ENCODE data around the gene KIF1A.

KIF1A gene

GRCh38 chr2:240795916-240796510, 24.0 kb downstream of the KIF1A start:
- Histone ChIP-seq H3K4me3 (ENCODE audit: low read depth, low read length) (no peak overlapping the region), H3K27me3 (ENCODE audit: insufficient read depth, low read length) (peaks cover 43% of the 10 kb centered on the region), H3K79me2 (ENCODE audit: control insufficient read depth, insufficient read depth, low read length, unreplicated experiment) (no peaks in the 10 kb centered on the region), H3K4me1 (ENCODE audit: control insufficient read depth, insufficient read depth, low read length, unreplicated experiment) (no peaks in the 10 kb centered on the region), H3K27ac (ENCODE audit: low read depth, low read length) (no peak overlapping the region), H2AFZ (ENCODE audit: low read length, unreplicated experiment) (no peak overlapping the region), H3K36me3 (ENCODE audit: insufficient read depth, low read length) (no peaks in the 10 kb centered on the region)

GRCh38 chr2:240795454-240795853, 24.6 kb downstream of the KIF1A start:
- H3K27me3 ChIP-seq (ENCODE audit: insufficient read depth, low read length): peaks cover 38% of the 10 kb centered on the region
- H3K4me3 ChIP-seq (ENCODE audit: low read depth, low read length): no peak overlapping the region
- H2AFZ ChIP-seq (ENCODE audit: low read length, unreplicated experiment): no peak overlapping the region
- H3K79me2 ChIP-seq (ENCODE audit: control insufficient read depth, insufficient read depth, low read length, unreplicated experiment): no peaks in the 10 kb centered on the region
- no peaks in the 10 kb centered on the region for H3K36me3 ChIP-seq (ENCODE audit: insufficient read depth, low read length)
- H3K4me1 ChIP-seq (ENCODE audit: control insufficient read depth, insufficient read depth, low read length, unreplicated experiment): no peaks in the 10 kb centered on the region
- no peak overlapping the region for H3K27ac ChIP-seq (ENCODE audit: low read depth, low read length)

GRCh38 chr2:240794178-240794721, 25.8 kb downstream of the KIF1A start:
- H3K27me3 ChIP-seq (ENCODE audit: insufficient read depth, low read length): peaks cover 26% of the 10 kb centered on the region
- no peaks in the 10 kb centered on the region for H3K79me2 ChIP-seq (ENCODE audit: control insufficient read depth, insufficient read depth, low read length, unreplicated experiment)
- no peak overlapping the region for H3K27ac ChIP-seq (ENCODE audit: low read depth, low read length)
- H3K4me3 ChIP-seq (ENCODE audit: low read depth, low read length): no peak overlapping the region
- H3K36me3 ChIP-seq (ENCODE audit: insufficient read depth, low read length): no peaks in the 10 kb centered on the region
- no peaks in the 10 kb centered on the region for H3K4me1 ChIP-seq (ENCODE audit: control insufficient read depth, insufficient read depth, low read length, unreplicated experiment)
- H2AFZ ChIP-seq (ENCODE audit: low read length, unreplicated experiment): no peak overlapping the region

GRCh38 chr2:240793313-240794177, 26.5 kb downstream of the KIF1A start:
- H3K4me3 ChIP-seq (ENCODE audit: low read depth, low read length): no peak overlapping the region
- H3K27me3 ChIP-seq (ENCODE audit: insufficient read depth, low read length): peaks cover 19% of the 10 kb centered on the region
- no peak overlapping the region for H3K27ac ChIP-seq (ENCODE audit: low read depth, low read length)
- H3K4me1 ChIP-seq (ENCODE audit: control insufficient read depth, insufficient read depth, low read length, unreplicated experiment): no peaks in the 10 kb centered on the region
- no peaks in the 10 kb centered on the region for H3K36me3 ChIP-seq (ENCODE audit: insufficient read depth, low read length)
- no peaks in the 10 kb centered on the region for H3K79me2 ChIP-seq (ENCODE audit: control insufficient read depth, insufficient read depth, low read length, unreplicated experiment)
- H2AFZ ChIP-seq (ENCODE audit: low read length, unreplicated experiment): no peak overlapping the region

- no peaks in the 10 kb centered on the region for H3K79me2 ChIP-seq (ENCODE audit: control insufficient read depth, insufficient read depth, low read length, unreplicated experiment)
- no peak overlapping the region for H3K4me3 ChIP-seq (ENCODE audit: low read depth, low read length)
- no peak overlapping the region for H2AFZ ChIP-seq (ENCODE audit: low read length, unreplicated experiment)
- H3K27ac ChIP-seq (ENCODE audit: low read depth, low read length): no peak overlapping the region
- no peaks in the 10 kb centered on the region for H3K36me3 ChIP-seq (ENCODE audit: insufficient read depth, low read length)
- no peaks in the 10 kb centered on the region for H3K4me1 ChIP-seq (ENCODE audit: control insufficient read depth, insufficient read depth, low read length, unreplicated experiment)
- H3K27me3 ChIP-seq (ENCODE audit: insufficient read depth, low read length): peaks cover 11% of the 10 kb centered on the region
Measured at GRCh38 chr2:240792629-240793312, 27.2 kb downstream of the KIF1A start.

- H3K36me3 ChIP-seq (ENCODE audit: insufficient read depth, low read length): no peaks in the 10 kb centered on the region
- no peaks in the 10 kb centered on the region for H3K4me1 ChIP-seq (ENCODE audit: control insufficient read depth, insufficient read depth, low read length, unreplicated experiment)
- H2AFZ ChIP-seq (ENCODE audit: low read length, unreplicated experiment): no peak overlapping the region
- peaks cover 3% of the 10 kb centered on the region for H3K27me3 ChIP-seq (ENCODE audit: insufficient read depth, low read length)
- no peak overlapping the region for H3K27ac ChIP-seq (ENCODE audit: low read depth, low read length)
- H3K4me3 ChIP-seq (ENCODE audit: low read depth, low read length): no peak overlapping the region
- H3K79me2 ChIP-seq (ENCODE audit: control insufficient read depth, insufficient read depth, low read length, unreplicated experiment): no peaks in the 10 kb centered on the region
Measured at GRCh38 chr2:240791821-240792628, 28.0 kb downstream of the KIF1A start.

- no peaks in the 10 kb centered on the region for H3K79me2 ChIP-seq (ENCODE audit: control insufficient read depth, insufficient read depth, low read length, unreplicated experiment)
- H3K4me1 ChIP-seq (ENCODE audit: control insufficient read depth, insufficient read depth, low read length, unreplicated experiment): no peaks in the 10 kb centered on the region
- no peak overlapping the region for H2AFZ ChIP-seq (ENCODE audit: low read length, unreplicated experiment)
- no peaks in the 10 kb centered on the region; the same call in 1 of the 2 replicates for H3K27me3 ChIP-seq (ENCODE audit: insufficient read depth, low read length)
- no peak overlapping the region for H3K4me3 ChIP-seq (ENCODE audit: low read depth, low read length)
- no peaks in the 10 kb centered on the region for H3K36me3 ChIP-seq (ENCODE audit: insufficient read depth, low read length)
- no peak overlapping the region for H3K27ac ChIP-seq (ENCODE audit: low read depth, low read length)
Measured at GRCh38 chr2:240791221-240791800, 28.7 kb downstream of the KIF1A start.

- no peaks in the 10 kb centered on the region for H3K36me3 ChIP-seq (ENCODE audit: insufficient read depth, low read length)
- H3K4me1 ChIP-seq (ENCODE audit: control insufficient read depth, insufficient read depth, low read length, unreplicated experiment): no peaks in the 10 kb centered on the region
- H3K27me3 ChIP-seq (ENCODE audit: insufficient read depth, low read length): no peaks in the 10 kb centered on the region; the same call in 1 of the 2 replicates
- H3K79me2 ChIP-seq (ENCODE audit: control insufficient read depth, insufficient read depth, low read length, unreplicated experiment): no peaks in the 10 kb centered on the region
- H3K27ac ChIP-seq (ENCODE audit: low read depth, low read length): no peak overlapping the region
- no peak overlapping the region for H3K4me3 ChIP-seq (ENCODE audit: low read depth, low read length)
- H2AFZ ChIP-seq (ENCODE audit: low read length, unreplicated experiment): no peak overlapping the region
Measured at GRCh38 chr2:240790370-240791220, 29.4 kb downstream of the KIF1A start.

GRCh38 chr2:240789501-240790369, 30.3 kb downstream of the KIF1A start:
- no peaks in the 10 kb centered on the region for H3K4me1 ChIP-seq (ENCODE audit: control insufficient read depth, insufficient read depth, low read length, unreplicated experiment)
- no peaks in the 10 kb centered on the region for H3K36me3 ChIP-seq (ENCODE audit: insufficient read depth, low read length)
- no peak overlapping the region for H2AFZ ChIP-seq (ENCODE audit: low read length, unreplicated experiment)
- H3K27ac ChIP-seq (ENCODE audit: low read depth, low read length): no peak overlapping the region
- no peaks in the 10 kb centered on the region; the same call in 1 of the 2 replicates for H3K27me3 ChIP-seq (ENCODE audit: insufficient read depth, low read length)
- no peaks in the 10 kb centered on the region for H3K79me2 ChIP-seq (ENCODE audit: control insufficient read depth, insufficient read depth, low read length, unreplicated experiment)
- H3K4me3 ChIP-seq (ENCODE audit: low read depth, low read length): no peak overlapping the region

Data from ACC112 (cell line).